GM12875 (cell line): ENCODE results near the gene NDST1.
A peak's percentile ranks its signal among the peaks of the same experiment; 100 is the strongest.

Experiments used
- H3K4me3 ChIP-seq: one replicate; pipeline ENCODE4 v1.5.1; 2011; ENCODE audit warnings: low read depth, low read length, control low read depth
- TF ChIP-seq, protein P1 (sequence below): IDR thresholded peaks from 2 replicates; pipeline ENCODE4 v1.5.1; 2011; ENCODE audit warnings: low read depth, mild to moderate bottlenecking, control low read depth, inconsistent platforms, low read length, moderate library complexity, borderline replicate concordance; ENCODE audit not compliant: insufficient read depth

NDST1 gene

DNA sequence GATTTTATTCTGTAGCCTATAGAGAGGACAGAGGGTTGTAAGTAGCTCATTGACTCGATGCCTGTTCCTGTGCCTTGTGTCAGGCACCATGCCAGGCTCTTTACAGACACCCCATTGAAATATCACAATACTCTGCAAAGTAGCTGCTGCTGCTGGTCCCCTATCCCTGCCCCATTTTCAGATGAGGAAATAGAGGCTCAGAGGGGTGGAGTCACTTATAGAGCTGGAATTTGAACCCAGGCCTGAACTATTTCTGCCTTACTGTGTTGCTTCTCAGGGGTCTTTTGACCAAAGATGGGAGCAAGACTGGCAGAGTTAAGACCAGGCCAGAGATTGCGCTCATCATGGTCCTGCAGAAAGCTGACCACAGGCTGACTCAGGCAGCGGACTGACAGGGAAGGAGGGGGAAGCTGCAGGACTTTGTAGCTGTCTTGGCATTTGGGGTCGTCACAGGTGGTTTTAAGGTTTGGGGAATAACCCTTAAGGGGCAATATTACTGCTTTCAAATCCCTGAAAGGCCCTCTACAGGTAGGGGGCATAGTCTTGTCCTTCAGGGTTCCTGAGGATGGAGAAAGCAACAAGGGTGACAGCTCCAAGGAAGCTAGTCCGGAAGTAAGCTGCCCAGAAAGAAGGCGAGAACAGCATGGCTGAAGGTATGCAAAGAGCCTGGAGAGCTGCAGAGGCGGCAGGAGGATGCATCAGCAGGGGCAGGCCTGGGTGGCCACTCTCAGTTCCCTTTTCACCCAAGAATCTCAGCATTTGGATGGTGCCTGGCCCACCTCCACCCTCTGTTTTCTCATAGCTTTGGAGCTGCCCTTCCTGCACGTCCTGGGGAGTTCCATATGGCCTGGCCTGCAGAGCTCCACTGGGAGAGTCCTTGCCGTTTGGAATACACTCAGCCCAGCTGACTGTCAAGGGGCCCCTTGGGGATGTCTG is 18.3 kb upstream of the NDST1 start:
- peak overlapping the region; percentile 23 for H3K4me3 ChIP-seq
- TF ChIP-seq, protein P1, sequence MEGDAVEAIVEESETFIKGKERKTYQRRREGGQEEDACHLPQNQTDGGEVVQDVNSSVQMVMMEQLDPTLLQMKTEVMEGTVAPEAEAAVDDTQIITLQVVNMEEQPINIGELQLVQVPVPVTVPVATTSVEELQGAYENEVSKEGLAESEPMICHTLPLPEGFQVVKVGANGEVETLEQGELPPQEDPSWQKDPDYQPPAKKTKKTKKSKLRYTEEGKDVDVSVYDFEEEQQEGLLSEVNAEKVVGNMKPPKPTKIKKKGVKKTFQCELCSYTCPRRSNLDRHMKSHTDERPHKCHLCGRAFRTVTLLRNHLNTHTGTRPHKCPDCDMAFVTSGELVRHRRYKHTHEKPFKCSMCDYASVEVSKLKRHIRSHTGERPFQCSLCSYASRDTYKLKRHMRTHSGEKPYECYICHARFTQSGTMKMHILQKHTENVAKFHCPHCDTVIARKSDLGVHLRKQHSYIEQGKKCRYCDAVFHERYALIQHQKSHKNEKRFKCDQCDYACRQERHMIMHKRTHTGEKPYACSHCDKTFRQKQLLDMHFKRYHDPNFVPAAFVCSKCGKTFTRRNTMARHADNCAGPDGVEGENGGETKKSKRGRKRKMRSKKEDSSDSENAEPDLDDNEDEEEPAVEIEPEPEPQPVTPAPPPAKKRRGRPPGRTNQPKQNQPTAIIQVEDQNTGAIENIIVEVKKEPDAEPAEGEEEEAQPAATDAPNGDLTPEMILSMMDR: no peak

DNA sequence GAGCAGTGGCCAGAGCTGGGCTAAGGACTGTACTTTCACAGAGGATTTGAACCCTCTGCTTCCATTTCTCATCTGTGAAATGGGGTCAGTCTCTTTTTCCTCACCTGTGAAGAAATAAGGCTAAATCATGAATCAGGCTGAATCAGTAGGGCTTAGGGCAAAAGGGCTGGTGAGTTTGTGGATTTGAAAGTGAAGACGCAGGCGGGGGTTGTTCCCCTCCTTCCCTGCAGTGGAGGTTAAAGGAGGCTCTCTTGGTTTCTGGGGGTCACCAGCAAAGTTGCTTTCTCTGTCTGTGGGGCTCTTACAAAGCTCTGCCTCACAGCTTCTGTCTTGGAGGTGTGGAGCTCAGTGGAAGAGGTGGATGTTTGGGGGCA is 17.6 kb upstream of the NDST1 start:
- TF ChIP-seq, protein P1: no peak
- peak overlapping the region; percentile 23 for H3K4me3 ChIP-seq

DNA sequence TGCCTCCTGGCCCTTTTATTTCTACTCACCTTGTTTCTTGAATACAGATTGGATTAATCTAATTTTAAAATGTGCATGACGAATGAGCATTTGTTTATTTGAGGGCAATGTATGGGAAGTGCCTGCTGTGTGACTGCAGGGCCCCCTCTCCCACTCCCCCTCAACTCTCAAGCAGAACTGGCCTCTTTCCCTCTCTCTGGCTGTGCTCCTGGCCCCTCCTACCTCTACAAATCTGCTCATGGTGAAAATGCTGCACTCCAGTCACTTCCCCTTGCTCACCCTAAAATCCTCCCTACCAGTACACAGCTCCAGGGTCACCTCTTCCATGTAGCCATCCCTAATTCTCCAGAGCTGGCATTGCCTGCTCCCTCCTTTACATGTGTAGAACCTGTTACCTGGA is 17.2 kb upstream of the NDST1 start:
- H3K4me3 ChIP-seq: peak overlapping the region; percentile 23
- TF ChIP-seq, protein P1: no peak

DNA sequence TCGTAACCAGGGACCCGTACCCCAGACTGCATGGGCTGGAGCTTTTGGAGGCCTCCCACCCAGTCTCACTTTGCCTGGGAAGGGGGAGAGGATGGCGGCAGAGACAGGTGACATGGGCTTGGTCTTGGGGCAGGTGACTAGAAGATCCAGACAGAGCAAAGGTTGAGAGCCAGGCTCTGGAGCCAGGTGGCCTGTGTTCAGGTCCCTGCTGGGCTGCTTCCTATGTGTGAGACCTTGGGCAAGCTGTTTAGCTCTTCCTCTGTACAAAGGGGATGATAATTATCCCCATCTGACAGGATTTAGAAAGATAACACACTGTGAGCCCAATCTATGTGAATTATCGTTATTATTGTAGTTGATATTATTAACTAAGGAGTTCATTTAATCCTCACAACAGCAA is 16.1 kb upstream of the NDST1 start:
- TF ChIP-seq, protein P1: no peak
- no peak overlapping the region for H3K4me3 ChIP-seq

DNA sequence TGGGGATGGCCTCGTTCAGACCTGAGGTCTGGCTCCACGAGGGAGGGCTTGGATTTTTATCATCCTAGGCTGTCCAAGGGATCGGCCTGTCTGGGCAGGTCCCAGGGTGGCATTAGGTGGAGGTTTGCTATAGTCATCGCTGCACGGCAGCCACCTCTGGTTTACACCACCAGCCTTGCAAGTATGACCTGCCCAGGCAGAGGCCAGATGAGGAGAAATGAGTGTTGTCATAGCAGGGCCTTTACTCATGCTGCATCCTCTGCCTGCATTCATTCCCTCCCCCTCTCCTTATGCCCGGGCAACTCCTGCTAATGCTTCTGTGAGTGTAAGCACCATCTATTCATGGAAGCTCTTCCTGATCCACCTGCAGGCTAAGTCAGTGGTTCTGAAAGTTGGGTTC is 15.3 kb upstream of the NDST1 start:
- TF ChIP-seq, protein P1: no peak
- H3K4me3 ChIP-seq: no peak overlapping the region

DNA sequence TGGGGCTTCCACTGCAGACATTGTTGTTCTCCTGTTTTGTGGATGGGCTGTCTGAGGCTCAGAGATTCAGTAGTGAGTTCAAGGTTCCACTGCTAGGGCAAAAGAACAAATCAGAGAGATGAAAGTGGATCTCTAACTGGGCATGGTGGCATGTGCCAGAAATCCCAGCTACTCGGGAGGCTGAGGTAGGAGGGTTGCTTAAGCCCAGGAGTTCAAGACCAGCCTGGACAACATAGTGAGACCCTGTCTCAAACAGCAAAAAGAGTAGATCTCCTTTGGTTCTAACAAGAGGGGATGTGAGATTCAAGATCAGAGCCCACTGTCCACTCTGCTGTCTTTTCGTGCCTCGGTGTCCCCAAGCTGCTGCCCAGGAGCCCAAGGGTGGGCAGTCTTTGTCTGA is 11.8 kb upstream of the NDST1 start:
- TF ChIP-seq, protein P1: no peak
- H3K4me3 ChIP-seq: no peak overlapping the region

DNA sequence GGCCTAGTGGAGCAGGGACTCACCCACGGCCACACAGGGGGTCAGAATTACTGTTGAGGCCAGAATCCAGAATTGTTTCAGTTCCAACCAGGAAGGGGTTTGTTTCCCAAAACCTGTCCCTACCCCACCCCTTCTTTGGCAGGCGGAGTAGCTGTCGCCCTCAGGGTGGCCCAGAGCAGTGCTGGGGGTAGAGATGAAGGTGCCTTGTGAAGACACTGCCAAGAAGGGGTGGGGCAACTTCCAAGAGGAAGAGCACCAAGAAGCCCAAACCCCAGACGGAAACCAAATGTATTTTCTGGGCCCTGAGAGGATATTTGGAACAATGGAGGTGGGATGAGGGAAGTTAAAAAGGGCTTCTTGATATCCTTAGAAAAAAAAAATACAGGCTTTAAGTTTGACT is 11.4 kb upstream of the NDST1 start:
- H3K4me3 ChIP-seq: no peak overlapping the region
- TF ChIP-seq, protein P1: no peak
